Stomach (tissue), 4 donors: Measurements from ENCODE around the gene GRM3.

Experiments used
- CTCF ChIP-seq, 7 experiments: fragments of 450-650 bp in 4 of 7; fragments of 200-600 bp in 3 of 7; sonication (generic) in 3 of 7; IDR thresholded peaks; one replicate each; pipeline ENCODE4 v1.5.1; 2016 to 2019; ENCODE audit warnings: antibody characterized with exemption in 7 of 7, control low read depth in 2 of 7, mild to moderate bottlenecking in 1 of 7
- EP300 ChIP-seq: sonication (generic); formaldehyde crosslinking; IDR thresholded peaks from one replicate; pipeline ENCODE4 v1.6.1; 2017; ENCODE audit warnings: antibody characterized with exemption
- POLR2AphosphoS5 ChIP-seq, 3 donors: sonication (generic); formaldehyde crosslinking; IDR thresholded peaks; one replicate each; pipeline ENCODE4 v1.6.1; 2016; ENCODE audit warnings: antibody characterized with exemption in 3 of 3

- no peak for TF ChIP-seq EP300
- no peak for TF ChIP-seq CTCF (IDR thresholded peaks at IDR 0.05)
- TF ChIP-seq POLR2AphosphoS5 (IDR thresholded peaks at IDR 0.05): no peak
Measured at GRCh38 chr7:86643561-86644281, at the start of gene GRM3.
